Loucy (cell line): ENCODE data around the gene APLP2.

Experiments used
- CTCF ChIP-seq: fragments of 200-600 bp; sonication (generic); conservative IDR thresholded peaks from 2 replicates; pipeline ENCODE4 v1.5.1; 2014; ENCODE audit warnings: mild to moderate bottlenecking, antibody characterized with exemption, low read length
- EZH2phosphoT487 ChIP-seq: fragments of 200-600 bp; IDR thresholded peaks from 2 replicates; pipeline ENCODE4 v1.6.1; 2018; ENCODE audit warnings: antibody characterized with exemption, mild to moderate bottlenecking, moderate library complexity, borderline replicate concordance

DNA sequence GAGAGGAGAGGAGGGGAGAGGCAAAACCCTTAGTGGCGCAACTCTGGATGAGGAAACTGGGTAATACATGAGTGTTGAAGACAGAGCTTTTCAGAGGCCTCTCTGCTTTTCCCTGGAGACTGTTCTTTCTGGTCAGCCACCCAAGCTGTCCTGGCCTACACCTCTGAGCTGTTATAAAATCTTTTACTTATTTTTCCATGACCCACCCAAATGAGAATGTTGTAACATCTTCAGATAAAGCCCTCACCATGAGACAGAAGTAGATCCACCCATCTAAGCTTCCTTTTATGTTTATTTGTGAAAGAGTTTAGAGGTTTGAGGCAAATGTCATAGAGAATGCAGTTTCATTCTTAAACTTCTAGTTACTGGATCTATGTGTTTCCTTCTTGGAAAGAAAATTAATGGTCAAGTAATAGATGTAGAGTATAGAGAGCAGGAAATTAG, 20.3 kb upstream of the APLP2 start:
- TF ChIP-seq CTCF (no peak), EZH2phosphoT487 (no peak)
